Fibroblast of skin of scalp (primary cell): ENCODE measurements around the gene MGAT3.

Source experiments
- DNase-seq: peaks from one replicate; pipeline ENCODE4 v3.0.0-alpha.2; 2013

MGAT3 gene

DNA sequence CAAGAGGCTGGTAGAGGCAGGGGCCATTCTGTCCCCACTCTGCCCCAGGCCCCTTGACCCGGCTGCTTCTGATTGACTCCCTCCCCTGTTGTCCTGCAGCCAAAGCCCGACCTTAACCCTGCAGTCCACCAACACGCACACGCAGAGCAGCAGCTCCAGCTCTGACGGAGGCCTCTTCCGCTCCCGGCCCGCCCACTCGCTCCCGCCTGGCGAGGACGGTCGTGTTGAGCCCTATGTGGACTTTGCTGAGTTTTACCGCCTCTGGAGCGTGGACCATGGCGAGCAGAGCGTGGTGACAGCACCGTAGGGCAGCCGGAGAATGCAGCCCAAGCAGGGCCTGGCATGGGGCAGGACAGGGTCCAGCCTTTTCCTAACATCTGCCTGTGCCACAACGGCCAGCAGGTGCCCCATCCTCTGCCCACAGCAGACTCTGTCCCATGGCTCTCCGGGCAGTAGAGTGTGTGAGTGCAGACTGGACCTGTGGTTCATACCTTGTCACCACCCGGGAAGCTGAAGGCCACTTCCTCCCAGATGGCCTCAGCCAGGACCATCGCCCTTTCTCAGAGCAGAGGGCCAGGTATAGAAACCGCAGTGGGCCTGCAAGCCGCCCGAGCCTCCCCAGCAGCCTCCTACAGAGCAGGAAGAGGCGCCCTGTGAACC is 26.8 kb upstream of the MGAT3 start:
- no peak for DNase-seq

DNA sequence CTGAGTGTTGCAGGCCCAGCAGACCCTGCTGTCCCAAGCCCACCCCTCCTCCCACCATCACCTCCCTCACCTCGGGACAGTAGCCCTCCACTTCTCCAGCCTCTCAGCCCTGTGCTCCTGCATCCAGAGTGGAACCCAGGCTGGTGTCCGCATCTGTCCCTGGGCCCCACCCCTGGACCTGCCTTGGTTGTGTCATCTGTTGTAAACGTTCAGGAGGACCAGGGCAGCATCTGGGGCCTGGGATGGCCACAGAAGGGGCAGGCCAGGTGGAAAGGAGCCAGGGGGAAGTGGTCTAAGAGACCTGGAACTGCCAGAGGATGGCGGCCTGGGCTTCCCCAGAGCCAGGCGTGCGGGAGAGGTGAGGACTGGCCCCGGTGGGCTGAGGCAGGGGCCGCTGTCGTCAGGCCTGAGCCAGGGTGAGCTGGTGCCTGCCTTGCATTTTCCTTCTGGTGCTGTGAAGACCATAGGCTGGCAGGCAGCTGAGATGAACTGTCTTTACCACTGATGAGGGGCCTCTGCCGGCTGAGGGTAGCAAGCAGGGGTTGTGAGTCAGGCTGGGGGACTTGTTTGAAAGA is 26.1 kb upstream of the MGAT3 start:
- DNase-seq = no peak

DNA sequence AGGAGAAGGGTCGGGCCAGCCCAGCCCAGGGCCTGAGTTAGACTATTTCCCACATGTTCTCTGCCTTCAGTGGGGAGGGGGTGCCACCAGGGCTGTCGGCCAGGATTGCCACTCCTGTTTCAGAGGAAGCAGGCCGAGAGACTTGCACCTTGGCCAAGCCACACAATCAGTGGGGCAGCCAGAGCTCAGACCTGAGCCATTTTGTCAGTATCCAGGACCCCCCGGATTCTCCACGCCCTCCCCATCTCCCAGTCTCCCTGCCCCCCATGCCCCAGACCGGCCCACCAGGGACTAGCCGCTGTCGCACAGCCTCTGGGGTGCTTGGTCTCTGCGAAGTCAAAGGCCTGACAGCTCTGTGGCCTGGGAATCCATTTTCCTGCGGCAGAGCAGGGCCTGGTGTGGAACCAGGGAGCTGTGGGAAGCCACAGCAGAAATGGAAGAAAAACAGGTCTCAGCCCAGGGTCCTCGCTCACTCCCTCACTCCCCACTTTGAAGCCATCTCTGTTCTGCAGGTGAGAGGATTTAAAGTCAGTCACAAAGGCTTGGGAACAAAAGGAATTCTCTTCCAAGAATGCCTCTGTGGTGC is 25.5 kb upstream of the MGAT3 start:
- no peak for DNase-seq

DNA sequence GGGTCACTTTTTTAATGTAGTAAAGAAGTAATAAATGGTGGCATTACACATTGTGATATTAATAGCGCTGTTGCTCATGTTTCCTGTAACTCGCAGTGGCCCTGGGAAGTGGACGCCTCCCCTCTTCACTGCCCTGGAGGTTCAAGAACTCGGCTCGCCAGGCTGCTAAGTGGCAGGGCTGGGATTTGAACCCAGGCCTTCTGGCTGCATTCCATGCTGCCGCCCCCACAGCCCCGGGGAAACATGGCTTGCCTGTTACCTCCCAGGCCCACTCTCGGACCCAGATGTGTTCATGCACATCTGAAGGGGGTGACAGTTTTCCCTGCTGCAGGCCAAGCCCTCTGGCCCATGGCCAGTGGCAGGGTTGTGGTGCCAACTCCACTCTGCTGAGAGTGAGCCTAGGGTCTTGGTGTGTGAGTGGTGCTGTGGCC is 25.0 kb upstream of the MGAT3 start:
- DNase-seq = peak; percentile 16

DNA sequence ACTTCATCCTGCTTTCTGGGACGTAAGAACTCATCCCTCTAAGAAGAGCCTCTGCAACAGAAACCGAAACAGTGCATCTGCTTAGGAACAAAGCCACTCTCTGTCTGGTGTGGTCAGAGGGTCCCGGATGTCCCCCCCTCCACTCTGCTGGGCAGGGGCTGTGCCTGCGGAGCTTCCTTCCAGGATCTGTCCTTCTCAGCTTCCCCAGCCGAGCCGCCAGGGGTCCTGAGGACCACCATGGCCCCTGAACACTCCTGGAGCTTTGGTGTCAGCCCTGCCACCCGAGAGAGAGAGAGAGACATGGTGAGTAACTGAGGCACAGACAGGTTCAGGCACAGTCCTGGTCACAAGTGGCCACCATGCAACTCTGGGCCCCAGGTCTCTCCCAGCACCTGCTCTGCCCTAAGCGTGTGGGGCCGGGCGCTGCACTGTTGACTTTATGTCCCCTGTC is 24.4 kb upstream of the MGAT3 start:
- no peak for DNase-seq

DNA sequence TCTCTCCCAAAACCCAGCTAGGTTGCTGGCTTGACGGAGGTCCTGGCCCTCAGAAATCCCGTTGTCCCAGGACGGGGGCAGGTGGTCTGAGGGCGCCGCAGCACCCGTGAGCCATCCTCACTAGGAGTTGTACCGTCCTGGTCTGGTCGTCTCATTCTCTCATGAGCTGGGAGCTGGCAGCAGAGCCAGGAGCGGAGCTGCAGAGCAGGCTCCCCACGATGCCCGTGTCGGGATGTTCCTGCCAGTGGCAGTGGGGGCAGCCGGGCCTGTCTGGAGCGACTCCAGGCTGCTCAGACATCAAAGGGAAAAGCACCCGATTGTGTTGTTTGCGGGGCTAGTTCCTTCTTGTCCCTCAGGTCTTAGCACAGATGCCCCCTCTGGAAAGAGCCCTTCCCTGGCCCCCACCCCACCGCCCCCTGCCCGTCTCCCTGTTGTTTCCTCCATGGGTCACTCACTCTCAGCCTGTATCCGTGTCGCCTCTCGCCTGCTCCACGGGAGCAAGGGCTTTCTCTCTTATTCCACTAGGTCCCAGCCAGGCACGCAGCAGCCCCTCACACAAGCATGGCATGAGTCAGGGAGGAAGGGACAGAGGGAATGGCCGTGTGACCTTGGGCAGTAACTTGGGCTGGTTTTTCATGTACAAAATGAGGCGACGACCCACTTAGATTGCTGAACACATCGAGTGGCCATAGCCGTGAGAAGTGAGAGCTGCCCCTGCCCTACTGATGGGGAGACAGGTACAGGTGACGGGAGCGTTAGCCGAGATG is 23.2 kb upstream of the MGAT3 start:
- no peak for DNase-seq

DNA sequence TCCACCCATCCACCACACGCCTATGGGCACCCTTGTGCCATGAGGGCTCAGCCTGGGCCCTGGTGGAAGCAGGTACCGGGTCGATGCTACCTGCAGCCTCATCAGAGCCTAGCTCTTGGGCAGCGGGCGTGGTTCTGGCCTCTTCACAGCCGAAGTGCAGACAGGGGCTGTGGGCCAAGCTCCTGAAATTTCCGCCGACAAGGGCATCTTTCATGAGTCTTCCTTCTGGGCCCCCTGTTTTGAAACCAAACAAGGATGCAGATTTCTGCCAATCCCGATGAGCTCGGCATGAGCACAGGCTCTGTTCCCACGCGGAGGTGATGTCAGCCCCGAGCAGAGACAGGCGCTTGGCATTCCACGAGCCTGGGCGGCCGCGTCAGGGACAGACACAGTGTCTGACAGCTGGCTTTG is 22.6 kb upstream of the MGAT3 start:
- DNase-seq = no peak

DNA sequence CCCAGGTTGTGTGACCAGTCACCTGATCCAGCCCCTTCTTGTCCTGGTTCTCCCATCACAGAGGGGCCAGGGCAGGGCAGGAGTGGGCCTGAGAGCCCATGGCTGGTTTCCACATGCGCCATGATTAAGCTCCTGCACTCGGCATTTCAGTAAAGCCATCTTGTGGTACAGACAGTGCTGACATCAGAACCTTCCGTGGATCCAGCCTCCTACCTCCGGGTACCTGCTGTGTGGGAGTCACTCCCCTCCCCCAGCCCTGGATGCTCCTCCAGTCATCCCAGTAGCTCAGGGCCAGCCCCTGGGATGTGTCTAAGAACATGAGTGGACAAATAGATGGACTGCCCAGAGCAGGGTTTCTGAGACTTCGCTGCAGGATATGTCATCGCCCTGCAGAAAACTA is 22.1 kb upstream of the MGAT3 start:
- no peak for DNase-seq

DNA sequence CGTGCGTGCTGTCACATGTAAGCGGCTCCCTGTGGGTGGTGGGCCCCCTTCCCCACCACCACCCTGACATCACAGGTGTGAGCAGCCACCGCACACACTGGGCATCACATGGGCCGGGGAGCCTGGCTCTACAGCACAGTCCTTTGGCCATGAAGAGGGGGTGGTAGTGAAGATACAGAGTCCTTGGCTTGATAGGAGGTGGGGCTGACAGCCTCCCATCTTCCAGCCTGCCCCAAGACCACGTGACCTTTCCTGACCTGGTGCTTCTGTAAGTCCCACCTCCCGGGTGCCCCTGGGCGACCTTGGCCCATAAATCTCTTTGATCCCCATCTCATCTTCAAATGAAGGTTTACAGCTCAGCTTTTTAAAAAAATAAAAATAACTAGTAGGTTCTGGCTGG is 21.2 kb upstream of the MGAT3 start:
- no peak for DNase-seq

DNA sequence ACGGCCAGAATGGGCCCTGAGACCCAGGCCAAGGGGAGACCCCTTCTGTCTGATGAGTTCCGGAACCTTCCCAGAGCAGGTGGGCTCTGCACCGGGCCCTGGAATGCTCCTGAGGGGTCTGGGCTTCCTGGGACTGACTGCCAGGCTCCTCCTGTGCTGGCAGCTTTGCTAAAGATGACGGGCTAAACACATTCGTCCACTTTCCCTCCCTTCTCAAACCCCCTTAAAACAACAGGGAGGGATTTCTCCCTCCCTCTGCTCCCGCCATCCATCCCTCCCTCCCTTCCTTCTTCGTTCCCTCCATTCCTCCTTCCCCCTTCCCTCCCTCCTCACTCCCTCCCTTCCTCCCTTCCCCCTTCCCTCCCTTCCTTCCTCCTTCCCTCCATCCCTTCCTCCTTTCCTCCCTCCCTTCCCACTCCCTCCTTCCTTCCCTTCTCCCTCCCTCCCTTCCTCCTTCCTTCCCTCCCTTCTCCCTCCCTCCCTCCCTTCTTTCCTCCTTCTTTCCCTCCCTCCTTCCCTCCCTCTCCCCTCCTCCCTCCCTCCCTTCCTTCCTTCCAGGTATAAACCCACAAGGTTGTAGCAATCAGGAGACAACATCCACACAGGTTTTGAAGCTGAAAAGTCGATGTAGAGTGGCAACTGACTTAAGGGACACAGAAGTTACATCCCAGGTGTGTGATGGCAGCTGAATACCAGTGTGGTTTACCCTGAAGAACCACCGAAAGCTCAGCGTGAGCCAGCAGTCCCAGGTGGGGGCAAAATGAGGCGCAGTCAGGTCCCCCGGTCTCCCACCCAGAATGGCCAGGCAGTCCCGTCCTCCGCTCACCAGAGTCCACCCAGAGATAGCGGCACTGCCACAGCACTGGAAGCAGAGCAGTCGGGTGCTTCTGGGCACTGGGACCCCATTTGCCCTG is 18.8 kb upstream of the MGAT3 start:
- no peak for DNase-seq

DNA sequence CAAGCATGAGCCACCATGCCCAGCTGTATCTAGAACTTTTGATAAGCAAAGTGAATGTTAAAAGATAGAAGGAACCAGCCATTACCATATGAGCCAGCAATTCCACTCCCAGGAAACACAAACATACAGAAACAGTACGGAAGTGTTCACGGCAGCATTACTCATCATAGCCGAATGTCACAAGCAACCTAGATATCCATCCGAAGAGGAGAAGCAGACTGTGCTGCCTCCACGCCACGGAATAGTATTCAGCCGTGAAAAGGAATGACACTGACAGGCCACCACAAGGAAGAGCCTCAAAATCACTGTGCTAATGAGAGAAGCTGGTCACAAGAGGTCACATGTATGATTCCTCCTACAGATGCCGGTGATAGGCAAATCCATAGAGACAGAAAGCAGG is 17.6 kb upstream of the MGAT3 start:
- DNase-seq = peak; percentile 38

DNA sequence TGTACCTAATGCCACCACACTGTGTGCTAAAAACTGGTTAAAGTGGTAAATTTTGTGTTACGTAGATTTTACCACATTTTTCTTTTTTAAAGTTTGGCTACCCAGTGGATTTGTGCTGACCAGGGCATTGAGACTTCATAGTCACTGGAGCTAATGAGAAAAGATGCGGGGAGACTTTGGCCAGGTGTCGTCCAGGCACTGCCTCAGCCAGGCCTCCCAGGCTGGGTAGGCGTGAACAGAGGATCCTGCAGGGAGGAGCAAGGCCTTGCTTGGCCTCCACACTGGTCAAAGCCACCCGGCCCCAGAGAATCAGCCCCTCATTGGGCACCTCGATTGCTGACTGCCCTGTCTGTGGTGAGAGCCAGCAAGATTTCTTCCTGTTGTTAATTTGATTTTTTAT is 13.4 kb upstream of the MGAT3 start:
- DNase-seq = no peak

DNA sequence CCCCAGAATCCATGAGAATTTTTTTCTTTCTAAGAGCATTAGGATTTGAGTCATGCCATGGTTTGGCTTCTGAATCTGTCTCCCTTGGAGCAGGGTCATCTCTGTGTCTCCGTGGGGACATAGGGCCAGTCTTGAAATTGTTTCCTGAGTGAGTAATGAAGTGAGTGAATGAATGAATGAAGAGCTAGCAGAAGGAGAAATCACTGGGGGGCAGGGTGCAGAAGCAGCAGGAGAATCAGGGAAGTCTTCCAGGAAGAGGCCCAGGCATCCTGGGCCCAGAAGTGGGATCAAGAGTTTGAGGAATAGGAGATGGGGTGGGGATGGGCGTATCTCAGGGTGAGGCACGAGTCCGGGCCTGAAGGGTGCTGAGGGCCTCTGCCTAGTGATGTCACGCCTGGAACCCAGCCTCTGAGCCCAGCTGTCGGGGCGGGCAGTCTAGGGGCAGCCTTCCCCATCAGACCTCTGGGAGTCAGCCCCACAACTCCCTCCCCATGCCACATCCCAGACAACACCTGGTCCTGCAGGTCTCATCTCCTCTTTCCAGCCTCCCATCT is 12.5 kb upstream of the MGAT3 start:
- DNase-seq = peak; percentile 18

DNA sequence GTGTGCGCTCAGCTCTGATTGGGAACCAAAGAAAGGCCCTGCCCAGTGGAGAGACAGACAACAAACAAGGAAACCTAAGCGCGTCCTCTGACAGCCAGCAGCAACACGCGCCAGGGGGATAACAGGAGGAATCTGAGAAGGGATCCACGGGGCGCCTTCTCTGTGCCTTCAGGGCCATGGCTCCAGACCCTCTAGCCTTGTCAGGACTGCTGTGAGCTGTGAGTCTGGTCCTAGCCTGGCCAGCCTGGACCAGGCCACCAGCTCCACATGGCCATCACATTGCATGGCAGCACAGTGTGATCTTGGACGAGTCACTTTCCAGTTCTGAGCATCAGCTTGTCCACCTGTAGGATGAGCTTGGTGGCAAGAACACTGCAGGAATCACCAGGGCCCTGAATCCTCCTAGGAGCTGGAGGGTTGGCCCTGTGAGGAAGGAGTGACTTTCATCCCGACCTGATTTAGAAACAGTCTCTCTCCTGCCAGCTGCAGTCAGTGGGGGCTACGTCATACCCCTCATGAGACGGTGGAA is 11.8 kb upstream of the MGAT3 start:
- no peak for DNase-seq

DNA sequence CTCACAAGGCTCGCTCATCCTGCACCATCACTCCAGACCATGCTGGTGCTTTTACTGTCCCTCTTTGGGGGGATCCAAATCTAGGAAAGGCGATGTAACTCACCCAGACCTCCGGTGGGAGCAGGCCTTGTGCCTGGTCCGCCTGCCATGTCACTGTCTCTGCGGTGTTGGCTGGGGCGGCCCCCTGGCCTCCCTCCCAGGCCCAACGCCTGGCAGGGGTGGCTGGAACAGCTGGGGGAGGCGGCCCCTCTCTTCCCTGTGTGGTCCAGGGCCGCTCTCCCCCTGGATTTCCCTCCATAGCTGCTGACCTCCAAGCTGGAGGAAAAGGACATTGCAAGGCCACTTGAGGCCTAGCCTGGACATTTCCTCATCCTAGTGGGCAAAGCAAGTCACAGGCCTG is 11.1 kb upstream of the MGAT3 start:
- DNase-seq = no peak

DNA sequence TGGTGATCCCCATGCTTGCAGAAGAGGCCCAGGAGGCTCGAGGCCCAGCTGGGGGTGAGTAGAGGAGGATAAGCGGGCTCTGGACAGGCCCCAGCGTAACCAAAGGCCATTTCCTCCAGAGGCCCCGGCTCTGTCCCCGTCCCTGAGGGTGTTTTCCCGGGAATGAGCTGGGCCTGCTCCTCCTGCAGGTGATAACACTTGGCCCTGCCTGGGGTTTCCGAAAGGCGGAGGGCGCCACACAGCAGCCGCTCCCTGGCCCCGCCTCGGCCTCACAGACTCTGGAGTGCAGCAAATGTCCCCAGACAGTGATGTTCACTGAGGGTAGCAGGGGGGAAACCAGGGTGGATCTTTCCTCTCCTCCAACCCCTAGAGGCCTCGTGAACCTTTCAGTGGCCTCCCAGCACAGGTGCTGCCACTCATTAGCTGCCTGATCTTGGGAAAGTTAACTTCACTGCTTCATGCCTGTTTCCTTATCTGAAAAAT is 10.5 kb upstream of the MGAT3 start:
- no peak for DNase-seq

DNA sequence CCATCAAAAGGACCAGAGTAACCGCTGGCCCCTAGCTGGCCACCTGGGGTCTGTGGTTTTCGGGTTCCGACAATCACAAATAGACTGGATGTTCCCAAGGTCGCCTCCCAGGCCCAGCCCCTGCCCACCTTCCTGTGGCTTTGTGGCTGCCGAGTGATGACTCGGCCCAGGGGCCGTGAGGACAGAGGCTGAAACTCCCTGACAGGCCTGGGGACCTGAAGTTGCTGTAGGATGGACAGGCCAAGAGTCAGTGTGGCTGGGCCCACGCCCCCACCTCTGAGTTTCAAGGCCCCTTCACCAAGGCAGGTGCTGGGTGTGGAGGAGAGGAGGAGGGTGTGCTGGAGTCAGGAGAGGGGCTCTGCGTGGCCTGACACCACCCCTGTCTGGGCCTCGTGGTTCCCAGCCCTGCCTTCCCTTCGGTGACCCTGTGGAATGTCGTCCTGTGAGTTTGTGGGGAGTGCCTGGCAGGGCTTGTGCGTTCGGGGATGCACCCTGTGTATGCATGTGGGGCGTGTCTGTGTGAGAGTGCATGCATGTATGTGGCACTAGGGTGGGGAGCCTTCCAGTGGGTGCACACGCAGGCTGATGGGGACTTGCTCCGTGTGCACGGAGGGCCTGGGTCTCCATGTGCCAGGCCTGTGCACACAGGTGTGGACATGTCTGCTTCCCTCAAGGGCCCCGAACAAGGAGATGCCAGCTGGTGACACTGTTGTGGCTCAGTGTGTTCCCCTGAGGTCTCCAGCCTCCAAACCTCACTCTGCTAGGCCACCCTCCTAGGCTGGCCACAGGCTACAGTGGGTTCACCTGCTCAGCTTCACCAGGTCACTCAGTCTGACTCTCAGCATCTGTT is 8.4 kb upstream of the MGAT3 start:
- DNase-seq = no peak

DNA sequence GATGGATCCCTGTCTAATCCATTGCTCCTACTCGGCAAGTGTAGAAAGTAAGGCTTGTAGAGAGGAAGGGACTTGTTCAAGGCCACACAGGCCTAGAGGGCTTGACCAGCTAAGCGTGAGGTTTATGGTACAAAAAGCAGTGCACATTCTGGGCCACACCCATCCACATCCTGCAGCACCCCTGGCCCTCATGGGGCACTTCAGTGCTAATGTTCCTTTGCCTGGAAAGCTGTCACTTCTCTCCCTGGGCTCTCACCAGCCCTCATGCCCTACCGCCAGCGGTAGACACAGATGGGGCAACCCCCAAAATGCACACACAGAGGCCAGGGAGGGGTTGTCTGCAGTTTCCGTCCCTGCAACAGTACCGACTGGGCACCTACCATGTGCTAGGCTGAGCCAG is 7.1 kb upstream of the MGAT3 start:
- no peak for DNase-seq

DNA sequence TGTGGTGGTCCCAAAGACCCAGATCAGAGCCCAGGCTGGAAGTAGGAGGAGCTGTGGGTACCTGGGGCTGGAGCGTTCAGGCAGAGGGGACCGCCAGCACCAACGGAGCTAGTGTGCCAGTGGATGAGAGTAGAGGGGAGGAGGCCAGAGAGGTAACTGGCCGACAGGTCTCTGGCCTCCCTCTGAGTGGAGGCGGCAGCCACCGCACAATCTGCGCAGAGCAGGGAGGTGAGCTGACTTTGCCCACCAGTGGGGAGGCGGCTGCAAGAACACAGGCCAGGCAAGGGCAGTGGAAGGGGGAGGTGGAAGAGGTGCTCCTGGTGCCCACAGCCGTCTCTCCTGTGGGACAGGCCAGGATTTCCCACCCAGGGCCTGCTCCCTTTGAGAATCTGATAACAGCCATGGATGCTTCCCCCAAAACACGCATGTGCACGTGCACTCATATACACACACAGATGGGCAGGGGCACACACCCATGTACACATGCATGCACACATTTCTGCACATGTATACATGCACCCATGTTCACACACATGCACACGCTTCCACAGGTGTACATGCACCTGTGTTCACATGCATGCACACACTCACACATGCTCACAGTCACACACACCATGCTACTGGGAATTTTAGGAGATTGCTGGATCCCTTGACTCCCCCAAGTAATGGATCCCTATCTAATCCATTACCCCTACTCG is 6.4 kb upstream of the MGAT3 start:
- no peak for DNase-seq

DNA sequence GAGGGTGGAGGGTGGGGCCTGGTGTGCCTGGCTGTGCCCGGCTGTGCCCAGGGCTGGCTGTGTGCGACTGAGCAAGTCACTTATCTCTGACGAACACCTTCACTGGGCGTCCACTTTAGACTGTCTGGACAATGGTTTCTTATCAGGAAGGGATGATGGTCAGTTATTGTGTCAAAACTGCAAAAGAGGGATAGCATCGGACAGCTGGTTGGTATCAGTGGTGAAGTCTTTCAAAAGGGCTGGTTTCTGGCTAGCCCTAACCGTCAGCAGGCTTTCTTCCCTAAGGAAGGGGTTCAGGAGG is 4.1 kb upstream of the MGAT3 start:
- no peak for DNase-seq
